ENCODE measurements around the gene RSU1. TPM values are rescaled to one million over a fixed set of nuclear protein-coding genes. Genes with fewer than 3 reads are reported as not detected.

Gene RSU1
- total and polyA plus RNA-seq, 10 donors = 20.5 to 81.7 (median 63.4) TPM

DNA sequence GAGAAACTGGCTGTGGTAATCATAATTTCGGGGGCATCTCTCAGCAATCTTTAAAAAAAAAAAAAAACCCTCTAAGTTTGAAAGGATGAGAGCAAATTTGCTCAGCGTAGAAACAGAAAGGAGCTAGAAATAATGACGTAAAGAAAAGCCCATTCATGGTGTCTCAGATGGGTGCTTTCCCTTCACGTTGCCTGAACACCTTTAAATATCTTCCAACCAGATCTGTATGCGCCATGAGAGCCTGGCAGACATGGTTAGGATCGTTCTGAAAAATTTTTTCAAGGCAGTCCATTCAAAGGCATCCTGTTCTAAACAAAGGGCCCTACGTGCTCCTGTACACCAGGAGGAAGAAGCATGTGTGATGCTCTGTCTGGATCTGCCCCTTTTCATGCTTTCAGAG is 154.3 kb downstream of the RSU1 start:
- Histone ChIP-seq H3K27ac (no peak overlapping the region), H3K36me3 (peaks cover 0 to 4% (median 0%) of the 10 kb centered on the region in 6 donors), H3K4me1 (no peaks in the 10 kb centered on the region), H3K9me3 (no peaks in the 10 kb centered on the region), H3K27me3 (replicated peaks in 1 of 7) (no peaks in the 10 kb centered on the region), H3K4me3 (no peak overlapping the region)
- no peak for DNase-seq
- TF ChIP-seq, protein P1, sequence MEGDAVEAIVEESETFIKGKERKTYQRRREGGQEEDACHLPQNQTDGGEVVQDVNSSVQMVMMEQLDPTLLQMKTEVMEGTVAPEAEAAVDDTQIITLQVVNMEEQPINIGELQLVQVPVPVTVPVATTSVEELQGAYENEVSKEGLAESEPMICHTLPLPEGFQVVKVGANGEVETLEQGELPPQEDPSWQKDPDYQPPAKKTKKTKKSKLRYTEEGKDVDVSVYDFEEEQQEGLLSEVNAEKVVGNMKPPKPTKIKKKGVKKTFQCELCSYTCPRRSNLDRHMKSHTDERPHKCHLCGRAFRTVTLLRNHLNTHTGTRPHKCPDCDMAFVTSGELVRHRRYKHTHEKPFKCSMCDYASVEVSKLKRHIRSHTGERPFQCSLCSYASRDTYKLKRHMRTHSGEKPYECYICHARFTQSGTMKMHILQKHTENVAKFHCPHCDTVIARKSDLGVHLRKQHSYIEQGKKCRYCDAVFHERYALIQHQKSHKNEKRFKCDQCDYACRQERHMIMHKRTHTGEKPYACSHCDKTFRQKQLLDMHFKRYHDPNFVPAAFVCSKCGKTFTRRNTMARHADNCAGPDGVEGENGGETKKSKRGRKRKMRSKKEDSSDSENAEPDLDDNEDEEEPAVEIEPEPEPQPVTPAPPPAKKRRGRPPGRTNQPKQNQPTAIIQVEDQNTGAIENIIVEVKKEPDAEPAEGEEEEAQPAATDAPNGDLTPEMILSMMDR (IDR thresholded peaks at IDR 0.05 in 8 of 11, conservative IDR thresholded peaks at IDR 0.05 in 3 of 11) = no peak
- TF ChIP-seq POLR2A (IDR thresholded peaks at IDR 0.05) (no peak), POLR2AphosphoS5 (IDR thresholded peaks at IDR 0.05) (no peak)
- 82 to 93% (median 91%) methylated on average over 7 of the region's 7 CpGs for WGBS, 5 donors
- intact Hi-C loops (cut with DNase I; ENCODE audit: low total_unique reads) = no loop called here

DNA sequence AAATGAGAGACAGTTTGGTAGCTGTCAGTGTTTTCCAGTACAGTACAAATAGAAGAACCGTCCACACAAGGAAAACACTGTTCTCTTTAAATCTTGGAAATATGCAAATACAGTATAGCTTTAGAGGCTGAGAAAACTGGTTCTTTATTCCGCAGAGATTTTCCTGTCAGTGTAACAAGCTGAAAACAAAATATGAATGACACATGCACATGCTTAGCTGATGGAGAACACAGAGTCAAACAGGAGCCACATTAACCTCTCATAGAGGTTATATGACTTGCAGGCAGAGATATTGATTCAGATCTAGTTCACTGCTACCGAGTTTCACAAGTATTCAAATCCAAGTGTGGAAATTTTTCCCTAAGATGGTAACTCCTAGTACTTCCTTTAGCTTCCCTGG is 160.3 kb downstream of the RSU1 start:
- 85 to 94% (median 92%) methylated on average over 3 of the region's 3 CpGs for WGBS, 5 donors
- TF ChIP-seq POLR2AphosphoS5 (IDR thresholded peaks at IDR 0.05) = no peak
- no peak for TF ChIP-seq POLR2A (IDR thresholded peaks at IDR 0.05)
- TF ChIP-seq, protein P1 (IDR thresholded peaks at IDR 0.05 in 8 of 11, conservative IDR thresholded peaks at IDR 0.05 in 3 of 11) = no peak
- no peaks in the 10 kb centered on the region for H3K4me1 ChIP-seq
- no peak overlapping the region for H3K4me3 ChIP-seq
- H3K36me3 ChIP-seq = no peaks in the 10 kb centered on the region
- DNase-seq = no peak
- no peaks in the 10 kb centered on the region for H3K9me3 ChIP-seq
- no peak overlapping the region for H3K27ac ChIP-seq
- intact Hi-C loops (cut with DNase I; ENCODE audit: low total_unique reads) = no loop called here
- H3K27me3 ChIP-seq (replicated peaks in 1 of 7) = no peaks in the 10 kb centered on the region

DNA sequence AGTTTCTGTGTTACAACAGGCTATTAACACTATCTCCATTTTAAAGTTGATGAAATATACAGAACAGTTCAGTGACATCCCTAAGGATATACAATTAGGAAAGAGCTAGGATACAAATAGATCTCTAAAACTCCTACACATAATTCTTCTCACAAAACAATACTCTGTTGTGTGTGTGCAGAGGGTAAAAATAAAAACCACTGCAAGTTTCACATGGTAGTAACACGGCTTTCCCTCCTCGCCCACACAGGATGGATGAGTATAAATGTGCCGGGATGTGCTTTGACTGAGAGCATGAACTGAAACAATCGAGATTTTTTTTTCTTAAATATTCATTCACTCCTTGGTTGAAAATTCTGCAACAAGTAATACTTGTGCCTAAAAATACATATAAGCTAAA is 164.0 kb downstream of the RSU1 start:
- no peak overlapping the region for H3K27ac ChIP-seq
- H3K27me3 ChIP-seq (replicated peaks in 1 of 7) = no peaks in the 10 kb centered on the region
- no peak overlapping the region for H3K4me3 ChIP-seq
- 75 to 84% (median 81%) methylated on average over 4 of the region's 4 CpGs for WGBS, 5 donors
- intact Hi-C loops (cut with DNase I; ENCODE audit: low total_unique reads) = no loop called here
- TF ChIP-seq POLR2A (IDR thresholded peaks at IDR 0.05) (no peak), POLR2AphosphoS5 (IDR thresholded peaks at IDR 0.05) (no peak)
- TF ChIP-seq, protein P1 (IDR thresholded peaks at IDR 0.05 in 8 of 11, conservative IDR thresholded peaks at IDR 0.05 in 3 of 11) = no peak
- no peaks in the 10 kb centered on the region for H3K4me1 ChIP-seq
- H3K36me3 ChIP-seq = no peaks in the 10 kb centered on the region
- DNase-seq = no peak
- H3K9me3 ChIP-seq = no peaks in the 10 kb centered on the region

DNA sequence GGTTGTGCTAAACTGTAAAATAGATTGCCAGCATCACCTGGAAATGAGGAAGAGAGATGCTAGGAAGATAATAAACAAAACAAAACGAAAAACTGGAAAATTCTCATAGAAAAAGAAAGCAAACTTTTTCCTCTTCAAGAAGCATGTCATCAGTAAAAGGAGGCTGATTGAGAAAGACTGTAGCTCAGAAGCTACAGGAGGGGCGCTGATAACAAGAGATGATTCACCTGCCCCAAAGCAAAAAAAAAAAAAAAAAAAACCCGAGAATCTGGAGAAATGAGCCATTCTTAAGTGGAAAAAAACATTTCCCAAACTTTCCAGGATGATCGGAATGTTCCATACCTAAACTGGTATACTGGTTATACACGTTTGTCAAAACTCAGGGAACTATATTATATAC is 165.1 kb downstream of the RSU1 start:
- TF ChIP-seq POLR2A (IDR thresholded peaks at IDR 0.05) = no peak
- TF ChIP-seq POLR2AphosphoS5 (IDR thresholded peaks at IDR 0.05) = no peak
- TF ChIP-seq, protein P1 (IDR thresholded peaks at IDR 0.05 in 8 of 11, conservative IDR thresholded peaks at IDR 0.05 in 3 of 11) = no peak

More for the DNA sequence above, 165.1 kb downstream of the RSU1 start:
- Histone ChIP-seq H3K27ac (no peak overlapping the region), H3K4me1 (no peaks in the 10 kb centered on the region), H3K9me3 (no peaks in the 10 kb centered on the region), H3K4me3 (no peak overlapping the region), H3K27me3 (replicated peaks in 1 of 7) (no peaks in the 10 kb centered on the region), H3K36me3 (no peaks in the 10 kb centered on the region)
- intact Hi-C loops (cut with DNase I; ENCODE audit: low total_unique reads) = no loop called here
- WGBS, 5 donors = 89 to 93% (median 92%) methylated on average over 5 of the region's 5 CpGs
- DNase-seq = no peak

Measured in spleen (tissue), 11 donors.